B cell (primary cell): ENCODE measurements around the gene SLC18B1. TPM values are rescaled to one million over a fixed set of nuclear protein-coding genes. Genes with fewer than 3 reads are reported as not detected.

Experiments used
- ATAC-seq: fragments of 200-7000 bp; cut with Tn5 transposase; one replicate; pipeline ENCODE4 v1.10.0; 2021; ENCODE audit warnings: low read depth, mild to moderate bottlenecking, moderate number of reproducible peaks, moderate library complexity
- CTCF ChIA-PET: fragments of 350-600 bp; sonication (Branson Sonifier 250); formaldehyde crosslinking; loops from one replicate; lab custom pipeline; 2021; ENCODE audit warnings: antibody characterized with exemption, inconsistent platforms; lab: Charles Lee
- POLR2A ChIA-PET: fragments of 350-600 bp; sonication (Branson Sonifier 250); formaldehyde crosslinking; loops from one replicate; lab custom pipeline; 2021; ENCODE audit warnings: antibody characterized with exemption; lab: Charles Lee
- DNase-seq: peaks from one replicate; pipeline ENCODE4 v3.0.0; 2013
- H2AFZ ChIP-seq: 2 replicates; pipeline ENCODE4 v1.6.1; 2012; ENCODE audit warnings: mild to moderate bottlenecking, low read depth, low read length; ENCODE audit not compliant: insufficient read depth, poor library complexity, severe bottlenecking
- H3K27ac ChIP-seq, 2 donors: 1 replicate in 1 of 2; 2 replicates in 1 of 2; pipeline ENCODE4 v1.5.1; 2012 to 2013; ENCODE audit warnings: low read length in 2 of 2, mild to moderate bottlenecking in 2 of 2, moderate library complexity in 1 of 2
- H3K27me3 ChIP-seq, 4 experiments: fragments of 200-600 bp in 1 of 4; sonication (generic) in 1 of 4; replicated peaks in 1 of 4; 1 replicate in 2 of 4; 2 replicates in 2 of 4; pipeline versions ENCODE4 v1.6.1 to v1.7.0; 2013 to 2016; ENCODE audit warnings: low read length in 3 of 4, mild to moderate bottlenecking in 2 of 4, mixed read lengths in 1 of 4, moderate library complexity in 1 of 4; ENCODE audit not compliant: insufficient read depth in 4 of 4, control insufficient read depth in 3 of 4; ENCODE audit errors: control extremely low read depth in 1 of 4
- H3K36me3 ChIP-seq, 2 experiments: replicated peaks in 1 of 2; 1 replicate in 1 of 2; 2 replicates in 1 of 2; pipeline versions ENCODE4 v1.6.1 to v1.7.1; 2013; ENCODE audit warnings: low read length in 1 of 2; ENCODE audit not compliant: insufficient read depth in 2 of 2, control insufficient read depth in 1 of 2; ENCODE audit errors: control extremely low read depth in 1 of 2, extremely low read depth in 1 of 2
- H3K4me1 ChIP-seq, 2 donors: fragments of 200-600 bp in 1 of 2; sonication (generic) in 1 of 2; 1 replicate in 1 of 2; 2 replicates in 1 of 2; pipeline versions ENCODE4 v1.5.1 to v1.6.1; 2013 to 2017; ENCODE audit warnings: low read length in 2 of 2; ENCODE audit not compliant: control insufficient read depth in 2 of 2, insufficient read depth in 2 of 2
- H3K4me2 ChIP-seq: replicated peaks from 2 replicates; pipeline ENCODE3; 2012; ENCODE audit warnings: mild to moderate bottlenecking, low read depth, low read length; ENCODE audit not compliant: poor library complexity, severe bottlenecking
- H3K4me3 ChIP-seq, 5 experiments: fragments of 200-600 bp in 1 of 5; sonication (generic) in 1 of 5; 1 replicate in 3 of 5; 2 replicates in 2 of 5; pipeline versions ENCODE4 v1.5.1 to v1.7.0; 2011 to 2016; ENCODE audit warnings: low read length in 4 of 5, mild to moderate bottlenecking in 4 of 5, low read depth in 2 of 5, control low read depth in 1 of 5, moderate library complexity in 1 of 5; ENCODE audit not compliant: insufficient read depth in 1 of 5; ENCODE audit errors: control extremely low read depth in 1 of 5, extremely low read depth in 1 of 5
- H3K79me2 ChIP-seq: fragments of 200-600 bp; sonication (generic); one replicate; pipeline ENCODE4 v1.6.0; 2016; ENCODE audit warnings: low read length; ENCODE audit not compliant: control insufficient read depth, insufficient read depth
- H3K9ac ChIP-seq: fragments of 200-600 bp; sonication (generic); 2 replicates; pipeline ENCODE4 v1.6.1; 2017; ENCODE audit warnings: mild to moderate bottlenecking, low read length, moderate library complexity
- H3K9me3 ChIP-seq, 3 donors: one replicate each; pipeline versions ENCODE4 v1.6.1 to v1.7.1; 2013; ENCODE audit warnings: low read length in 2 of 3; ENCODE audit not compliant: control insufficient read depth in 2 of 3, insufficient read depth in 1 of 3; ENCODE audit errors: control extremely low read depth in 1 of 3
- H4K20me1 ChIP-seq: 2 replicates; pipeline ENCODE4 v1.6.0; 2012; ENCODE audit warnings: mild to moderate bottlenecking, low read length; ENCODE audit not compliant: insufficient read depth, control insufficient read depth, poor library complexity, severe bottlenecking
- H3K27ac Mint-ChIP-seq: one replicate; pipeline ENCODE4 v1.8.0; 2021; ENCODE audit warnings: mixed read lengths
- H3K27me3 Mint-ChIP-seq: one replicate; pipeline ENCODE4 v1.8.0; 2021; ENCODE audit warnings: mixed read lengths
- H3K4me1 Mint-ChIP-seq: one replicate; pipeline ENCODE4 v1.8.0; 2021; ENCODE audit warnings: mixed read lengths
- H3K4me3 Mint-ChIP-seq: one replicate; pipeline ENCODE4 v1.8.0; 2021; ENCODE audit warnings: mixed read lengths
- H3K9me3 Mint-ChIP-seq: one replicate; pipeline ENCODE4 v1.8.0; 2022; ENCODE audit warnings: mixed read lengths; ENCODE audit not compliant: insufficient read depth
- CTCF ChIP-seq: fragments of 200-600 bp; IDR thresholded peaks from one replicate; pipeline ENCODE4 v1.8.0; 2022; ENCODE audit warnings: antibody characterized with exemption, mild to moderate bottlenecking
- EZH2 ChIP-seq: IDR thresholded peaks from 2 replicates; pipeline ENCODE4 v1.6.1; 2012; ENCODE audit warnings: borderline replicate concordance, low read depth, mild to moderate bottlenecking, moderate library complexity, low read length; ENCODE audit not compliant: insufficient read depth, poor library complexity, severe bottlenecking
- WGBS: methylation state at CpG from one replicate; pipeline ENCODE4 v1.1.5; 2013; ENCODE audit warnings: missing lambda C conversion rate; ENCODE audit not compliant: insufficient coverage; 5-methylcytosine and 5-hydroxymethylcytosine counted together
- intact Hi-C: fragments of 100-400 bp; cut with micrococcal nuclease; formaldehyde crosslinking; loops from one replicate; pipeline ENCODE4 v1.10.0; 2022
- polyA plus RNA-seq: library from polyadenylated mRNA; depleted of rRNA; stranded (reverse); fragments of >200 nt; gene quantifications from 2 replicates; pipeline ENCODE4 v1.2.3, GENCODE V29; 2012
- total RNA-seq, 2 donors: library from RNA; stranded (reverse); fragments of 120-200 nt in 1 of 2; gene quantifications; 1 replicate in 1 of 2; 2 replicates in 1 of 2; pipeline versions ENCODE4 v1.2.3 to v1.2.4, GENCODE V29; 2013 to 2022

The SLC18B1 gene
- total and polyA plus RNA-seq, 2 donors (not counting 1 experiment from before 2014, with no cell fraction given): 9.6 to 21.4 TPM

GRCh38 chr6:132814716-132815570 is 16.5 kb upstream of the SLC18B1 start:
- H3K36me3 ChIP-seq: peaks cover 0 to 37% of the 10 kb centered on the region in 2 experiments
- POLR2A ChIA-PET: interaction anchor here (0.9 to 5.2 kb wide), 13 partner anchors 8 to 350 kb away, joined by 3 to 70 read pairs (median 3); partner anchors contain the start of genes SLC18B1, STX7 and VNN2
- no peak overlapping the region for H2AFZ ChIP-seq
- 0% methylated on average over 24 of the region's 27 CpGs for WGBS
- H3K9ac ChIP-seq: peak overlapping the region; percentile 68
- H3K27ac ChIP-seq: peak overlapping the region; percentile 31 to 77
- intact Hi-C loops: loop anchor here (1.0 to 10.0 kb wide), 6 partner anchors 17 to 900 kb away; partner anchors contain the start of gene SLC18B1
- no peaks in the 10 kb centered on the region for H3K9me3 Mint-ChIP-seq
- H3K4me3 ChIP-seq: peak overlapping the region; percentile 83 to 97 (median 90)
- DNase-seq (no peak), ATAC-seq (peak; percentile 7)
- peak overlapping the region; percentile 78 for H3K4me2 ChIP-seq
- H4K20me1 ChIP-seq: peaks cover 34% of the 10 kb centered on the region
- peaks cover 25% of the 10 kb centered on the region in 2 donors for H3K4me1 ChIP-seq
- TF ChIP-seq EZH2: no peak
- TF ChIP-seq CTCF: no peak
- peaks cover 19% of the 10 kb centered on the region for H3K79me2 ChIP-seq
- peaks cover 61% of the 10 kb centered on the region for H3K4me1 Mint-ChIP-seq
- H3K27me3 Mint-ChIP-seq: no peaks in the 10 kb centered on the region
- H3K27me3 ChIP-seq: no peaks in the 10 kb centered on the region
- no peaks in the 10 kb centered on the region for H3K9me3 ChIP-seq
- H3K27ac Mint-ChIP-seq: peak overlapping the region; percentile 98
- CTCF ChIA-PET: interaction anchor here (0.6 to 2.0 kb wide), 8 partner anchors 9 to 535 kb away, joined by 3 to 15 read pairs (median 3); partner anchors contain the start of gene SLC18B1
- H3K4me3 Mint-ChIP-seq: peak overlapping the region; percentile 98
